HL-60 (cell line): ENCODE measurements around the gene EFR3B.

Source experiments
- DNase-seq, 2 experiments: peaks; one replicate each; pipeline ENCODE4 v3.0.0-alpha.2; 2010 to 2020; ENCODE audit warnings: low read depth in 1 of 2, low spot score in 1 of 2
- H3K27ac ChIP-seq: fragments of 250-450 bp; sonication (Bioruptor Pico); replicated peaks from 2 replicates; pipeline ENCODE4 v1.5.1; 2020; ENCODE audit warnings: mild to moderate bottlenecking, moderate library complexity
- H3K27me3 ChIP-seq: fragments of 250-450 bp; sonication (Bioruptor Pico); 2 replicates; pipeline ENCODE4 v1.5.1; 2021; ENCODE audit warnings: mild to moderate bottlenecking, moderate library complexity; ENCODE audit not compliant: insufficient read depth, poor library complexity, severe bottlenecking
- H3K4me3 ChIP-seq: replicated peaks from 2 replicates; pipeline ENCODE4 v1.5.1; 2011; ENCODE audit warnings: mild to moderate bottlenecking, control low read depth, low read length; ENCODE audit not compliant: insufficient read depth
- CTCF ChIP-seq: IDR thresholded peaks from one replicate; pipeline ENCODE4 v1.5.1; 2011; ENCODE audit warnings: low read length, control low read depth, inconsistent platforms; ENCODE audit not compliant: insufficient read depth
- GABPA ChIP-seq: IDR thresholded peaks from 2 replicates; pipeline ENCODE4 v1.6.1; 2012; ENCODE audit warnings: low read depth
- POLR2AphosphoS5 ChIP-seq: IDR thresholded peaks from 2 replicates; pipeline ENCODE4 v1.6.1; 2012; ENCODE audit warnings: low read depth
- REST ChIP-seq: IDR thresholded peaks from 2 replicates; pipeline ENCODE4 v1.6.1; 2012; ENCODE audit warnings: low read depth; ENCODE audit not compliant: insufficient replicate concordance
- SPI1 ChIP-seq: IDR thresholded peaks from 2 replicates; pipeline ENCODE4 v1.6.1; 2012; ENCODE audit warnings: low read depth, mild to moderate bottlenecking, borderline replicate concordance

EFR3B gene

GRCh38 chr2:25155401-25155800 lies 113.5 kb downstream of the EFR3B start:
- H3K27me3 ChIP-seq: peaks cover 6% of the 10 kb centered on the region
- TF ChIP-seq REST (no peak), GABPA (no peak), SPI1 (no peak), CTCF (no peak), POLR2AphosphoS5 (no peak)
- H3K4me3 ChIP-seq: no peak overlapping the region
- no peak for DNase-seq
- no peak overlapping the region for H3K27ac ChIP-seq

GRCh38 chr2:25158096-25158852 lies 116.4 kb downstream of the EFR3B start:
- Histone ChIP-seq H3K4me3 (no peak overlapping the region), H3K27me3 (peaks cover 6% of the 10 kb centered on the region), H3K27ac (no peak overlapping the region)
- DNase-seq: no peak
- TF ChIP-seq CTCF (no peak), GABPA (no peak), REST (no peak), POLR2AphosphoS5 (no peak), SPI1 (no peak)

- TF ChIP-seq POLR2AphosphoS5: no peak
- TF ChIP-seq GABPA: no peak
- no peak for TF ChIP-seq SPI1
- no peak for TF ChIP-seq CTCF
- TF ChIP-seq REST: no peak
- H3K27me3 ChIP-seq: peaks cover 10% of the 10 kb centered on the region
Observed at GRCh38 chr2:25159949-25160348, 118.1 kb downstream of the EFR3B start.

More at GRCh38 chr2:25159949-25160348, 118.1 kb downstream of the EFR3B start:
- DNase-seq: no peak
- Histone ChIP-seq H3K4me3 (no peak overlapping the region), H3K27ac (no peak overlapping the region)
